Measurements from ENCODE around the gene KCND1.
"Not testable (repeated sequence)": the region's sequence is repeated elsewhere in the genome, so short reads cannot be mapped to it uniquely, and the experiment has no call there.

Gene KCND1

GRCh38 chrX:48971249-48972219, at the start of gene KCND1:
TSS of gene KCND1 (minus strand) at chrX:48971844. CDS start at chrX:48970271, 1,573 bp downstream.
- DNase-seq, result no peak

- no peak for DNase-seq
Observed at GRCh38 chrX:49019599-49020249, 48.1 kb upstream of the KCND1 start.

GRCh38 chrX:49019050-49019449, 47.4 kb upstream of the KCND1 start:
- DNase-seq, result no peak

GRCh38 chrX:49003696-49004095, 32.1 kb upstream of the KCND1 start:
- DNase-seq, result no peak

GRCh38 chrX:49002091-49002935, 30.7 kb upstream of the KCND1 start, which contains the start of gene GRIPAP1:
TSS of gene GRIPAP1 (minus strand) at chrX:49002264. CDS start at chrX:49002229, 35 bp downstream.
- DNase-seq, result peak; percentile 52

- DNase-seq, result no peak
Observed at GRCh38 chrX:49001521-49002090, 30.0 kb upstream of the KCND1 start.

- no peak for DNase-seq
Observed at GRCh38 chrX:49000636-49001035, 29.0 kb upstream of the KCND1 start.

- no peak for DNase-seq
Observed at GRCh38 chrX:48999030-48999429, 27.4 kb upstream of the KCND1 start.

GRCh38 chrX:48998391-48998790, 26.7 kb upstream of the KCND1 start:
- no peak for DNase-seq

- no peak for DNase-seq
Observed at GRCh38 chrX:48997865-48998264, 26.2 kb upstream of the KCND1 start.

- DNase-seq, result no peak
Observed at GRCh38 chrX:48997455-48997854, 25.8 kb upstream of the KCND1 start.

- DNase-seq, result no peak
Observed at GRCh38 chrX:48996969-48997368, 25.3 kb upstream of the KCND1 start.

GRCh38 chrX:48992341-48992740, 20.7 kb upstream of the KCND1 start:
- no peak for DNase-seq

- DNase-seq, result no peak
Observed at GRCh38 chrX:48989483-48989882, 17.8 kb upstream of the KCND1 start.

- DNase-seq, result no peak
Observed at GRCh38 chrX:48983896-48984295, 12.3 kb upstream of the KCND1 start.

GRCh38 chrX:48983081-48983480, 11.4 kb upstream of the KCND1 start:
- no peak for DNase-seq

- no peak for DNase-seq
Observed at GRCh38 chrX:48981178-48981577, 9.5 kb upstream of the KCND1 start.

- DNase-seq, result not testable (repeated sequence)
Observed at GRCh38 chrX:48980341-48980740, 8.7 kb upstream of the KCND1 start.

- DNase-seq, result no peak
Observed at GRCh38 chrX:48978226-48978625, 6.6 kb upstream of the KCND1 start.

GRCh38 chrX:48976086-48976485, 4.4 kb upstream of the KCND1 start:
- no peak for DNase-seq

GRCh38 chrX:48975541-48975940, 3.9 kb upstream of the KCND1 start:
- no peak for DNase-seq

- no peak for DNase-seq
Observed at GRCh38 chrX:48975041-48975440, 3.4 kb upstream of the KCND1 start.

- DNase-seq, result no peak
Observed at GRCh38 chrX:48974574-48974973, 2.9 kb upstream of the KCND1 start.
